ENCODE measurements around the gene CD99.

CD99 gene

GRCh38 chrX:2696698-2697215, 5.7 kb downstream of the CD99 start:
- Histone ChIP-seq H2AK5ac (ENCODE audit: low read length, severe bottlenecking) (no peak overlapping the region), H3K36me3 (ENCODE audit: control insufficient read depth in 1 of 2, insufficient read depth in 2 of 2, low read depth in 1 of 2, low read length in 2 of 2) (peaks cover 7 to 49% of the 10 kb centered on the region in 2 experiments), H3K23ac (ENCODE audit: low read length in 2 of 2) (no peak overlapping the region), H2AFZ (ENCODE audit: low read depth, low read length) (no peak overlapping the region), H3K14ac (ENCODE audit: low read length in 2 of 2) (no peak overlapping the region), H3K18ac (ENCODE audit: low read depth in 1 of 2, low read length in 2 of 2) (peak overlapping the region in 1 of 2 experiments; percentile 35), H3K4me3 (ENCODE audit: insufficient read depth in 1 of 2, low read depth in 1 of 2, low read length in 2 of 2) (peak overlapping the region in 1 of 2 experiments; percentile 60), H3K4ac (ENCODE audit: low read depth in 1 of 2, low read length in 2 of 2) (no peak overlapping the region), H3K27ac (ENCODE audit: low read length, poor library complexity, severe bottlenecking) (peak overlapping the region; percentile 55), H3K27me3 (ENCODE audit: control insufficient read depth in 1 of 2, insufficient read depth in 1 of 2, low read length in 2 of 2) (no peaks in the 10 kb centered on the region), H2BK12ac (ENCODE audit: low read length in 2 of 2) (no peak overlapping the region), H4K91ac (ENCODE audit: low read length) (no peak overlapping the region), H3K9ac (ENCODE audit: low read length) (peak overlapping the region; percentile 75), H3K79me1 (replicated peaks; ENCODE audit: low read length, poor library complexity, severe bottlenecking) (peaks cover 1% of the 10 kb centered on the region), H2BK120ac (ENCODE audit: low read depth, low read length) (peak overlapping the region; percentile 6), H2BK5ac (ENCODE audit: low read depth, low read length, poor library complexity, severe bottlenecking) (no peak overlapping the region), H4K8ac (ENCODE audit: low read length) (no peak overlapping the region), H3K4me2 (ENCODE audit: low read length, poor library complexity, severe bottlenecking) (peak overlapping the region; percentile 19), H3K4me1 (ENCODE audit: control insufficient read depth, insufficient read depth, low read depth, low read length) (peaks cover 25% of the 10 kb centered on the region), H2BK15ac (ENCODE audit: low read depth, poor library complexity, severe bottlenecking) (no peak overlapping the region), H3K9me3 (ENCODE audit: control insufficient read depth, low read length) (no peaks in the 10 kb centered on the region)
- peak; percentile 90 for DNase-seq
- 33% methylated on average over 7 of the region's 8 CpGs for WGBS

- H3K4me3 ChIP-seq (ENCODE audit: insufficient read depth in 1 of 2, low read depth in 1 of 2, low read length in 2 of 2), result peak overlapping the region in 1 of 2 experiments; percentile 60
- H2BK12ac ChIP-seq (ENCODE audit: low read length in 2 of 2), result no peak overlapping the region
- no peaks in the 10 kb centered on the region for H3K27me3 ChIP-seq (ENCODE audit: control insufficient read depth in 1 of 2, insufficient read depth in 1 of 2, low read length in 2 of 2)
- H3K36me3 ChIP-seq (ENCODE audit: control insufficient read depth in 1 of 2, insufficient read depth in 2 of 2, low read depth in 1 of 2, low read length in 2 of 2), result peaks cover 7 to 51% of the 10 kb centered on the region in 2 experiments
- H2BK120ac ChIP-seq (ENCODE audit: low read depth, low read length), result no peak overlapping the region
- H3K14ac ChIP-seq (ENCODE audit: low read length in 2 of 2), result no peak overlapping the region
- no peak overlapping the region for H4K91ac ChIP-seq (ENCODE audit: low read length)
- H3K23ac ChIP-seq (ENCODE audit: low read length in 2 of 2), result no peak overlapping the region
- no peak overlapping the region for H2BK15ac ChIP-seq (ENCODE audit: low read depth, poor library complexity, severe bottlenecking)
- no peaks in the 10 kb centered on the region for H3K9me3 ChIP-seq (ENCODE audit: control insufficient read depth, low read length)
- DNase-seq, result peak; percentile 44
- no peak overlapping the region for H2BK5ac ChIP-seq (ENCODE audit: low read depth, low read length, poor library complexity, severe bottlenecking)
- H3K27ac ChIP-seq (ENCODE audit: low read length, poor library complexity, severe bottlenecking), result peak overlapping the region; percentile 55
- H2AK5ac ChIP-seq (ENCODE audit: low read length, severe bottlenecking), result no peak overlapping the region
- H2AFZ ChIP-seq (ENCODE audit: low read depth, low read length), result no peak overlapping the region
- H3K4me1 ChIP-seq (ENCODE audit: control insufficient read depth, insufficient read depth, low read depth, low read length), result peaks cover 25% of the 10 kb centered on the region
- peaks cover 1% of the 10 kb centered on the region for H3K79me1 ChIP-seq (replicated peaks; ENCODE audit: low read length, poor library complexity, severe bottlenecking)
- H3K4ac ChIP-seq (ENCODE audit: low read depth in 1 of 2, low read length in 2 of 2), result no peak overlapping the region
- peak overlapping the region; percentile 75 for H3K9ac ChIP-seq (ENCODE audit: low read length)
- H3K4me2 ChIP-seq (ENCODE audit: low read length, poor library complexity, severe bottlenecking), result peak overlapping the region; percentile 19
- no peak overlapping the region for H4K8ac ChIP-seq (ENCODE audit: low read length)
- peak overlapping the region in 1 of 2 experiments; percentile 11 for H3K18ac ChIP-seq (ENCODE audit: low read depth in 1 of 2, low read length in 2 of 2)
- 66% methylated on average over 7 of the region's 7 CpGs for WGBS
These were observed 6.2 kb downstream of the CD99 start for GRCh38 chrX:2697306-2697705.

GRCh38 chrX:2697741-2698299, 6.7 kb downstream of the CD99 start:
- no peak overlapping the region for H4K8ac ChIP-seq (ENCODE audit: low read length)
- no peak overlapping the region for H4K91ac ChIP-seq (ENCODE audit: low read length)
- no peak overlapping the region for H3K14ac ChIP-seq (ENCODE audit: low read length in 2 of 2)
- DNase-seq, result peak; percentile 64
- H2AK5ac ChIP-seq (ENCODE audit: low read length, severe bottlenecking), result no peak overlapping the region
- H3K4me3 ChIP-seq (ENCODE audit: insufficient read depth in 1 of 2, low read depth in 1 of 2, low read length in 2 of 2), result peak overlapping the region in 1 of 2 experiments; percentile 60
- H3K27me3 ChIP-seq (ENCODE audit: control insufficient read depth in 1 of 2, insufficient read depth in 1 of 2, low read length in 2 of 2), result no peaks in the 10 kb centered on the region
- no peak overlapping the region for H2BK12ac ChIP-seq (ENCODE audit: low read length in 2 of 2)
- 69% methylated on average over 9 of the region's 9 CpGs for WGBS
- no peaks in the 10 kb centered on the region for H3K9me3 ChIP-seq (ENCODE audit: control insufficient read depth, low read length)
- no peak overlapping the region for H2BK15ac ChIP-seq (ENCODE audit: low read depth, poor library complexity, severe bottlenecking)
- H3K79me1 ChIP-seq (replicated peaks; ENCODE audit: low read length, poor library complexity, severe bottlenecking), result peaks cover 1% of the 10 kb centered on the region
- no peak overlapping the region for H2AFZ ChIP-seq (ENCODE audit: low read depth, low read length)
- no peak overlapping the region for H2BK120ac ChIP-seq (ENCODE audit: low read depth, low read length)
- H3K4me1 ChIP-seq (ENCODE audit: control insufficient read depth, insufficient read depth, low read depth, low read length), result peaks cover 22% of the 10 kb centered on the region
- H3K23ac ChIP-seq (ENCODE audit: low read length in 2 of 2), result no peak overlapping the region
- peaks cover 7 to 51% of the 10 kb centered on the region in 2 experiments for H3K36me3 ChIP-seq (ENCODE audit: control insufficient read depth in 1 of 2, insufficient read depth in 2 of 2, low read depth in 1 of 2, low read length in 2 of 2)
- H3K18ac ChIP-seq (ENCODE audit: low read depth in 1 of 2, low read length in 2 of 2), result peak overlapping the region in 1 of 2 experiments; percentile 11
- peak overlapping the region; percentile 75 for H3K9ac ChIP-seq (ENCODE audit: low read length)
- H3K4me2 ChIP-seq (ENCODE audit: low read length, poor library complexity, severe bottlenecking), result no peak overlapping the region
- no peak overlapping the region for H3K4ac ChIP-seq (ENCODE audit: low read depth in 1 of 2, low read length in 2 of 2)
- H3K27ac ChIP-seq (ENCODE audit: low read length, poor library complexity, severe bottlenecking), result no peak overlapping the region
- H2BK5ac ChIP-seq (ENCODE audit: low read depth, low read length, poor library complexity, severe bottlenecking), result no peak overlapping the region

- H3K9ac ChIP-seq (ENCODE audit: low read length), result peak overlapping the region; percentile 75
- H3K4me2 ChIP-seq (ENCODE audit: low read length, poor library complexity, severe bottlenecking), result no peak overlapping the region
- no peak overlapping the region for H3K27ac ChIP-seq (ENCODE audit: low read length, poor library complexity, severe bottlenecking)
- no peak for DNase-seq
- H4K91ac ChIP-seq (ENCODE audit: low read length), result no peak overlapping the region
- H3K4me3 ChIP-seq (ENCODE audit: insufficient read depth in 1 of 2, low read depth in 1 of 2, low read length in 2 of 2), result no peak overlapping the region
- 97% methylated on average over 5 of the region's 5 CpGs for WGBS
- peaks cover 1% of the 10 kb centered on the region for H3K79me1 ChIP-seq (replicated peaks; ENCODE audit: low read length, poor library complexity, severe bottlenecking)
- no peak overlapping the region for H3K23ac ChIP-seq (ENCODE audit: low read length in 2 of 2)
- H3K27me3 ChIP-seq (ENCODE audit: control insufficient read depth in 1 of 2, insufficient read depth in 1 of 2, low read length in 2 of 2), result no peaks in the 10 kb centered on the region
- H2BK12ac ChIP-seq (ENCODE audit: low read length in 2 of 2), result no peak overlapping the region
- no peak overlapping the region for H2BK15ac ChIP-seq (ENCODE audit: low read depth, poor library complexity, severe bottlenecking)
- no peak overlapping the region for H2BK5ac ChIP-seq (ENCODE audit: low read depth, low read length, poor library complexity, severe bottlenecking)
- H3K4ac ChIP-seq (ENCODE audit: low read depth in 1 of 2, low read length in 2 of 2), result no peak overlapping the region
- H3K36me3 ChIP-seq (ENCODE audit: control insufficient read depth in 1 of 2, insufficient read depth in 2 of 2, low read depth in 1 of 2, low read length in 2 of 2), result peaks cover 7 to 57% of the 10 kb centered on the region in 2 experiments
- no peak overlapping the region for H3K14ac ChIP-seq (ENCODE audit: low read length in 2 of 2)
- no peaks in the 10 kb centered on the region for H3K9me3 ChIP-seq (ENCODE audit: control insufficient read depth, low read length)
- H2BK120ac ChIP-seq (ENCODE audit: low read depth, low read length), result no peak overlapping the region
- H4K8ac ChIP-seq (ENCODE audit: low read length), result no peak overlapping the region
- H2AK5ac ChIP-seq (ENCODE audit: low read length, severe bottlenecking), result no peak overlapping the region
- H3K4me1 ChIP-seq (ENCODE audit: control insufficient read depth, insufficient read depth, low read depth, low read length), result peaks cover 18% of the 10 kb centered on the region
- no peak overlapping the region for H3K18ac ChIP-seq (ENCODE audit: low read depth in 1 of 2, low read length in 2 of 2)
- H2AFZ ChIP-seq (ENCODE audit: low read depth, low read length), result no peak overlapping the region
These were observed 7.5 kb downstream of the CD99 start for GRCh38 chrX:2698604-2699003.
